ENCODE measurements around the gene SLC50A1. TPM values are rescaled to one million over a fixed set of nuclear protein-coding genes. Genes with fewer than 3 reads are reported as not detected.

Gene SLC50A1
- polyA plus RNA-seq, 1 donor (not counting 4 experiments of a cell fraction or from before 2014, with no cell fraction given), result 54.5 TPM

DNA sequence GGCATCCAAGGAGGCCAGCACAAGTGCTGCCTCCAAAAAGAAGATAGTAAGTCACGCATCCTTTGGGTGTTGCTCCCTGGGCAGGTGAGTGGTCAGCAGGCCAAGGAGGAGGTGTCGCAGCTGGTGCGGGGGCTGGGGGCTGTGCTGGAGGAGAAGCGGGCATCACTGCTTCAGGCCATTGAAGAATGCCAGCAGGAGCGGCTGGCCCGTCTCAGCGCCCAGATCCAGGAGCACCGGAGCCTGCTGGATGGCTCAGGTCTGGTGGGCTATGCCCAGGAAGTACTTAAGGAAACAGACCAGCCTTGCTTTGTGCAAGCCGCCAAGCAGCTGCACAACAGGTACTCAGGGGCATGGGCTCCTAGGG lies 42.2 kb downstream of the SLC50A1 start:
- Histone ChIP-seq H3K9me1 (ENCODE audit: control insufficient read depth, extremely low read depth, insufficient read depth, low read length) (no peaks in the 10 kb centered on the region), H2AFZ (ENCODE audit: control insufficient read depth, low read length) (no peak overlapping the region), H3K4me2 (ENCODE audit: control insufficient read depth, extremely low read depth, insufficient read depth, low read depth, low read length) (no peak overlapping the region), H3K9ac (ENCODE audit: control insufficient read depth, extremely low read depth, insufficient read depth, low read length) (no peak overlapping the region), H4K20me1 (ENCODE audit: control insufficient read depth, extremely low read depth, insufficient read depth, low read length) (no peaks in the 10 kb centered on the region), H3K9me3 (ENCODE audit: control insufficient read depth, low read depth, low read length) (no peaks in the 10 kb centered on the region), H3K27me3 (ENCODE audit: control insufficient read depth, extremely low read depth, insufficient read depth, low read length) (no peaks in the 10 kb centered on the region), H3K4me1 (ENCODE audit: control insufficient read depth, extremely low read depth, insufficient read depth, low read length) (peaks cover 15% of the 10 kb centered on the region), H3K4me3 (ENCODE audit: control insufficient read depth in 2 of 3, extremely low read depth in 1 of 3, insufficient read depth in 2 of 3, low read depth in 1 of 3, low read length in 3 of 3) (no peak overlapping the region), H3K27ac (ENCODE audit: control insufficient read depth, insufficient read depth, low read length) (no peak overlapping the region), H3K79me2 (ENCODE audit: control insufficient read depth, insufficient read depth, low read length) (peaks cover 1% of the 10 kb centered on the region), H3K36me3 (ENCODE audit: control insufficient read depth in 2 of 2, extremely low read depth in 1 of 2, insufficient read depth in 2 of 2, low read length in 2 of 2) (peaks cover 4 to 10% of the 10 kb centered on the region in 2 experiments)
- dilution Hi-C loops (cut with MboI; ENCODE audit: extremely low pct_ligation_motif_present, low sequenced_read_pairs), result no loop called here
- TF ChIP-seq, protein P1, sequence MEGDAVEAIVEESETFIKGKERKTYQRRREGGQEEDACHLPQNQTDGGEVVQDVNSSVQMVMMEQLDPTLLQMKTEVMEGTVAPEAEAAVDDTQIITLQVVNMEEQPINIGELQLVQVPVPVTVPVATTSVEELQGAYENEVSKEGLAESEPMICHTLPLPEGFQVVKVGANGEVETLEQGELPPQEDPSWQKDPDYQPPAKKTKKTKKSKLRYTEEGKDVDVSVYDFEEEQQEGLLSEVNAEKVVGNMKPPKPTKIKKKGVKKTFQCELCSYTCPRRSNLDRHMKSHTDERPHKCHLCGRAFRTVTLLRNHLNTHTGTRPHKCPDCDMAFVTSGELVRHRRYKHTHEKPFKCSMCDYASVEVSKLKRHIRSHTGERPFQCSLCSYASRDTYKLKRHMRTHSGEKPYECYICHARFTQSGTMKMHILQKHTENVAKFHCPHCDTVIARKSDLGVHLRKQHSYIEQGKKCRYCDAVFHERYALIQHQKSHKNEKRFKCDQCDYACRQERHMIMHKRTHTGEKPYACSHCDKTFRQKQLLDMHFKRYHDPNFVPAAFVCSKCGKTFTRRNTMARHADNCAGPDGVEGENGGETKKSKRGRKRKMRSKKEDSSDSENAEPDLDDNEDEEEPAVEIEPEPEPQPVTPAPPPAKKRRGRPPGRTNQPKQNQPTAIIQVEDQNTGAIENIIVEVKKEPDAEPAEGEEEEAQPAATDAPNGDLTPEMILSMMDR (optimal IDR thresholded peaks at IDR 0.05 in 1 of 3, IDR thresholded peaks at IDR 0.05 in 1 of 3, conservative IDR thresholded peaks at IDR 0.05 in 1 of 3; ENCODE audit: extremely low read depth in 1 of 3, insufficient read depth in 2 of 3, low read length in 3 of 3), result no peak
- TF ChIP-seq EZH2 (IDR thresholded peaks at IDR 0.05; ENCODE audit: low read length), result no peak
- no peak for DNase-seq (ENCODE audit: low read depth, low spot score)
- no peak for FAIRE-seq

- H3K36me3 ChIP-seq (ENCODE audit: control insufficient read depth in 2 of 2, extremely low read depth in 1 of 2, insufficient read depth in 2 of 2, low read length in 2 of 2), result peaks cover 4 to 10% of the 10 kb centered on the region in 2 experiments
- FAIRE-seq, result no peak
- no peak overlapping the region for H2AFZ ChIP-seq (ENCODE audit: control insufficient read depth, low read length)
- DNase-seq (ENCODE audit: low read depth, low spot score), result no peak
- H3K79me2 ChIP-seq (ENCODE audit: control insufficient read depth, insufficient read depth, low read length), result no peaks in the 10 kb centered on the region
- no peaks in the 10 kb centered on the region for H3K27me3 ChIP-seq (ENCODE audit: control insufficient read depth, extremely low read depth, insufficient read depth, low read length)
- no peak overlapping the region for H3K9ac ChIP-seq (ENCODE audit: control insufficient read depth, extremely low read depth, insufficient read depth, low read length)
- H4K20me1 ChIP-seq (ENCODE audit: control insufficient read depth, extremely low read depth, insufficient read depth, low read length), result no peaks in the 10 kb centered on the region
- no peaks in the 10 kb centered on the region for H3K9me1 ChIP-seq (ENCODE audit: control insufficient read depth, extremely low read depth, insufficient read depth, low read length)
- no peak overlapping the region for H3K4me3 ChIP-seq (ENCODE audit: control insufficient read depth in 2 of 3, extremely low read depth in 1 of 3, insufficient read depth in 2 of 3, low read depth in 1 of 3, low read length in 3 of 3)
- no peak overlapping the region for H3K4me2 ChIP-seq (ENCODE audit: control insufficient read depth, extremely low read depth, insufficient read depth, low read depth, low read length)
- no peak overlapping the region for H3K27ac ChIP-seq (ENCODE audit: control insufficient read depth, insufficient read depth, low read length)
- no peaks in the 10 kb centered on the region for H3K9me3 ChIP-seq (ENCODE audit: control insufficient read depth, low read depth, low read length)
- dilution Hi-C loops (cut with MboI; ENCODE audit: extremely low pct_ligation_motif_present, low sequenced_read_pairs), result no loop called here
- peaks cover 12% of the 10 kb centered on the region for H3K4me1 ChIP-seq (ENCODE audit: control insufficient read depth, extremely low read depth, insufficient read depth, low read length)
- no peak for TF ChIP-seq EZH2 (IDR thresholded peaks at IDR 0.05; ENCODE audit: low read length)
- TF ChIP-seq, protein P1 (optimal IDR thresholded peaks at IDR 0.05 in 1 of 3, IDR thresholded peaks at IDR 0.05 in 1 of 3, conservative IDR thresholded peaks at IDR 0.05 in 1 of 3; ENCODE audit: extremely low read depth in 1 of 3, insufficient read depth in 2 of 3, low read length in 3 of 3), result no peak
Observed at GRCh38 chr1:155178441-155179111, 42.9 kb downstream of the SLC50A1 start.
